WTC11 (cell line): ENCODE measurements around the gene ADAP1. TPM values are rescaled to one million over a fixed set of nuclear protein-coding genes. Genes with fewer than 3 reads are reported as not detected.

ENCODE experiments used
- AR ChIP-seq: fragments of 250-450 bp; sonication (Bioruptor Pico); IDR thresholded peaks from 2 replicates; pipeline ENCODE4 v1.9.0; 2021; ENCODE audit warnings: mild to moderate bottlenecking
- CBFB ChIP-seq: sonication (generic); formaldehyde crosslinking; IDR thresholded peaks from 2 replicates; pipeline ENCODE4 v1.8.1; 2022; ENCODE audit warnings: mild to moderate bottlenecking, low read depth, missing genetic modification reagents
- CREM ChIP-seq: sonication (generic); formaldehyde crosslinking; IDR thresholded peaks from 2 replicates; pipeline ENCODE4 v1.8.1; 2022; ENCODE audit warnings: mild to moderate bottlenecking, missing genetic modification reagents, moderate library complexity
- E2F5 ChIP-seq: sonication (generic); formaldehyde crosslinking; IDR thresholded peaks from 2 replicates; pipeline ENCODE4 v1.8.1; 2022; ENCODE audit warnings: mild to moderate bottlenecking, moderate library complexity, missing genetic modification reagents
- ERG ChIP-seq: fragments of 250-450 bp; sonication (Bioruptor Pico); IDR thresholded peaks from 2 replicates; pipeline ENCODE4 v1.8.0; 2021; ENCODE audit warnings: mild to moderate bottlenecking
- ETV6 ChIP-seq: sonication (generic); formaldehyde crosslinking; IDR thresholded peaks from 2 replicates; pipeline ENCODE4 v1.8.1; 2022; ENCODE audit warnings: mild to moderate bottlenecking, missing genetic modification reagents
- GABPB1 ChIP-seq: sonication (generic); formaldehyde crosslinking; IDR thresholded peaks from 2 replicates; pipeline ENCODE4 v1.8.1; 2023; ENCODE audit warnings: mild to moderate bottlenecking, missing genetic modification reagents
- KAT7 ChIP-seq: sonication (generic); formaldehyde crosslinking; IDR thresholded peaks from 2 replicates; pipeline ENCODE4 v1.8.1; 2023; ENCODE audit warnings: missing genetic modification reagents, mild to moderate bottlenecking, borderline replicate concordance
- PRDM15 ChIP-seq: sonication (generic); formaldehyde crosslinking; IDR thresholded peaks from 2 replicates; pipeline ENCODE4 v1.8.0; 2022; ENCODE audit warnings: missing genetic modification reagents
- SP1 ChIP-seq: sonication (generic); formaldehyde crosslinking; conservative IDR thresholded peaks from 2 replicates; pipeline ENCODE4 v1.8.1; 2022; ENCODE audit warnings: missing genetic modification reagents
- TCF7 ChIP-seq: sonication (generic); formaldehyde crosslinking; IDR thresholded peaks from 2 replicates; pipeline ENCODE4 v1.8.0; 2022; ENCODE audit warnings: mild to moderate bottlenecking, low read depth, missing genetic modification reagents, moderate library complexity
- TP53 ChIP-seq: sonication (generic); formaldehyde crosslinking; IDR thresholded peaks from 2 replicates; pipeline ENCODE4 v1.8.1; 2023; ENCODE audit warnings: mild to moderate bottlenecking, missing genetic modification reagents
- ZBTB21 ChIP-seq: sonication (generic); formaldehyde crosslinking; IDR thresholded peaks from 2 replicates; pipeline ENCODE4 v1.8.1; 2023; ENCODE audit warnings: mild to moderate bottlenecking, missing genetic modification reagents, borderline replicate concordance
- ZNF138 ChIP-seq: sonication (generic); formaldehyde crosslinking; conservative IDR thresholded peaks from 2 replicates; pipeline ENCODE4 v1.8.1; 2022; ENCODE audit warnings: mild to moderate bottlenecking, moderate library complexity, missing genetic modification reagents
- ZNF281 ChIP-seq: sonication (generic); formaldehyde crosslinking; IDR thresholded peaks from 2 replicates; pipeline ENCODE4 v1.8.0; 2023; ENCODE audit warnings: mild to moderate bottlenecking, missing genetic modification reagents
- total RNA-seq: library from RNA; stranded (reverse); gene quantifications from 3 replicates; pipeline ENCODE4 v1.2.3, GENCODE V29; 2021
- TF ChIP-seq, protein P1 (sequence below): fragments of 250-450 bp; sonication (Bioruptor Pico); IDR thresholded peaks from 2 replicates; pipeline ENCODE4 v1.9.0; 2021; ENCODE audit warnings: mild to moderate bottlenecking, borderline replicate concordance
- TF ChIP-seq, protein P2 (sequence below): sonication (generic); formaldehyde crosslinking; IDR thresholded peaks from 2 replicates; pipeline ENCODE4 v1.8.0; 2023; ENCODE audit warnings: missing genetic modification reagents, mild to moderate bottlenecking, borderline replicate concordance

Gene ADAP1
- total RNA-seq, 1 experiment from 2014 or later, result 4.3 TPM

DNA sequence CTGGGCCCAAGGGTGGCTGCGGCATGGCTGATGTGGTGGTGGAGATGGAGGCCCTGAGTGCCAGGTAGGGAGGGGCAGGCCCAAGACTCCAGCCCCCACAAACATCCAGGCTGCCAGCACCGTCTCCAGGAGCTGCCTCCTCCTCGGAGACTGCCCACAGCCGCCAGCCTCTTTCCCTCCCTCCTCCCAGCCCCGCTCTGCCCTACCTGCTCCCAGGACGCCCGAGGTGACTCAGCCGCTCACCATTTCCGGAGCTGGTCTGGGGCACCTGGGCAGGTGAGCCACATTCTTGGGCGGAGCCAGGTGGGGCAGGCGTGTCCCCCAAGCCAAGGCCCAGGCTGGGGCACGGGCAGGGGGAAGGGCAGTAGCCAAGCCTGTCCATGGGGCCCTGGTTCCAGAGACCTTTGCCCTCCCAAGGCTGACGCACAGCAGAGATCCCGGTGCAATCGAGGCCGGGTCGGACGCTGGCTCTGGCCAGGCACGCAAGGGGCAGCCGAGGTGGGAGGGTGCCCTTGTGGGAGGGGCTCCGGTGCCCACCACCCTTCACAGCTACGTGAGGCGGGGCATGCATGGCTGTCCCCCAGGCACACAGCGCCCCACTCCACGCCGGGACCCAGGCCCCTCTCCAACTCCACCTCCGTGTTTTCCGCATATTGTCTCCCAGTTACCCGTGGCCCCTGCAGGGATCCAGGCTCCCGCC, 8.8 kb downstream of the ADAP1 start (continued):
- TF ChIP-seq AR (no peak), SP1 (CRISPR knock-in tag) (peak; percentile 68; the same call in 1 of the 2 replicates), PRDM15 (CRISPR knock-in tag) (peak; percentile 95), ZNF281 (CRISPR knock-in tag) (0 out of 2 replicates have a peak, but pooled peaks have one; percentile 51), E2F5 (no peak), KAT7 (CRISPR knock-in tag) (no peak), ZNF138 (CRISPR knock-in tag) (no peak), CREM (CRISPR knock-in tag) (no peak), GABPB1 (no peak), CBFB (CRISPR knock-in tag) (no peak), TP53 (CRISPR knock-in tag) (0 out of 2 replicates have a peak, but pooled peaks have one; percentile 6), ERG (CRISPR knock-in tag) (no peak), TCF7 (no peak), ZBTB21 (CRISPR knock-in tag) (no peak), ETV6 (CRISPR knock-in tag) (peak; percentile 70; the same call in 1 of the 2 replicates)
- TF ChIP-seq, protein P1, sequence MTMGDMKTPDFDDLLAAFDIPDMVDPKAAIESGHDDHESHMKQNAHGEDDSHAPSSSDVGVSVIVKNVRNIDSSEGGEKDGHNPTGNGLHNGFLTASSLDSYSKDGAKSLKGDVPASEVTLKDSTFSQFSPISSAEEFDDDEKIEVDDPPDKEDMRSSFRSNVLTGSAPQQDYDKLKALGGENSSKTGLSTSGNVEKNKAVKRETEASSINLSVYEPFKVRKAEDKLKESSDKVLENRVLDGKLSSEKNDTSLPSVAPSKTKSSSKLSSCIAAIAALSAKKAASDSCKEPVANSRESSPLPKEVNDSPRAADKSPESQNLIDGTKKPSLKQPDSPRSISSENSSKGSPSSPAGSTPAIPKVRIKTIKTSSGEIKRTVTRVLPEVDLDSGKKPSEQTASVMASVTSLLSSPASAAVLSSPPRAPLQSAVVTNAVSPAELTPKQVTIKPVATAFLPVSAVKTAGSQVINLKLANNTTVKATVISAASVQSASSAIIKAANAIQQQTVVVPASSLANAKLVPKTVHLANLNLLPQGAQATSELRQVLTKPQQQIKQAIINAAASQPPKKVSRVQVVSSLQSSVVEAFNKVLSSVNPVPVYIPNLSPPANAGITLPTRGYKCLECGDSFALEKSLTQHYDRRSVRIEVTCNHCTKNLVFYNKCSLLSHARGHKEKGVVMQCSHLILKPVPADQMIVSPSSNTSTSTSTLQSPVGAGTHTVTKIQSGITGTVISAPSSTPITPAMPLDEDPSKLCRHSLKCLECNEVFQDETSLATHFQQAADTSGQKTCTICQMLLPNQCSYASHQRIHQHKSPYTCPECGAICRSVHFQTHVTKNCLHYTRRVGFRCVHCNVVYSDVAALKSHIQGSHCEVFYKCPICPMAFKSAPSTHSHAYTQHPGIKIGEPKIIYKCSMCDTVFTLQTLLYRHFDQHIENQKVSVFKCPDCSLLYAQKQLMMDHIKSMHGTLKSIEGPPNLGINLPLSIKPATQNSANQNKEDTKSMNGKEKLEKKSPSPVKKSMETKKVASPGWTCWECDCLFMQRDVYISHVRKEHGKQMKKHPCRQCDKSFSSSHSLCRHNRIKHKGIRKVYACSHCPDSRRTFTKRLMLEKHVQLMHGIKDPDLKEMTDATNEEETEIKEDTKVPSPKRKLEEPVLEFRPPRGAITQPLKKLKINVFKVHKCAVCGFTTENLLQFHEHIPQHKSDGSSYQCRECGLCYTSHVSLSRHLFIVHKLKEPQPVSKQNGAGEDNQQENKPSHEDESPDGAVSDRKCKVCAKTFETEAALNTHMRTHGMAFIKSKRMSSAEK, result no peak
- TF ChIP-seq, protein P2, sequence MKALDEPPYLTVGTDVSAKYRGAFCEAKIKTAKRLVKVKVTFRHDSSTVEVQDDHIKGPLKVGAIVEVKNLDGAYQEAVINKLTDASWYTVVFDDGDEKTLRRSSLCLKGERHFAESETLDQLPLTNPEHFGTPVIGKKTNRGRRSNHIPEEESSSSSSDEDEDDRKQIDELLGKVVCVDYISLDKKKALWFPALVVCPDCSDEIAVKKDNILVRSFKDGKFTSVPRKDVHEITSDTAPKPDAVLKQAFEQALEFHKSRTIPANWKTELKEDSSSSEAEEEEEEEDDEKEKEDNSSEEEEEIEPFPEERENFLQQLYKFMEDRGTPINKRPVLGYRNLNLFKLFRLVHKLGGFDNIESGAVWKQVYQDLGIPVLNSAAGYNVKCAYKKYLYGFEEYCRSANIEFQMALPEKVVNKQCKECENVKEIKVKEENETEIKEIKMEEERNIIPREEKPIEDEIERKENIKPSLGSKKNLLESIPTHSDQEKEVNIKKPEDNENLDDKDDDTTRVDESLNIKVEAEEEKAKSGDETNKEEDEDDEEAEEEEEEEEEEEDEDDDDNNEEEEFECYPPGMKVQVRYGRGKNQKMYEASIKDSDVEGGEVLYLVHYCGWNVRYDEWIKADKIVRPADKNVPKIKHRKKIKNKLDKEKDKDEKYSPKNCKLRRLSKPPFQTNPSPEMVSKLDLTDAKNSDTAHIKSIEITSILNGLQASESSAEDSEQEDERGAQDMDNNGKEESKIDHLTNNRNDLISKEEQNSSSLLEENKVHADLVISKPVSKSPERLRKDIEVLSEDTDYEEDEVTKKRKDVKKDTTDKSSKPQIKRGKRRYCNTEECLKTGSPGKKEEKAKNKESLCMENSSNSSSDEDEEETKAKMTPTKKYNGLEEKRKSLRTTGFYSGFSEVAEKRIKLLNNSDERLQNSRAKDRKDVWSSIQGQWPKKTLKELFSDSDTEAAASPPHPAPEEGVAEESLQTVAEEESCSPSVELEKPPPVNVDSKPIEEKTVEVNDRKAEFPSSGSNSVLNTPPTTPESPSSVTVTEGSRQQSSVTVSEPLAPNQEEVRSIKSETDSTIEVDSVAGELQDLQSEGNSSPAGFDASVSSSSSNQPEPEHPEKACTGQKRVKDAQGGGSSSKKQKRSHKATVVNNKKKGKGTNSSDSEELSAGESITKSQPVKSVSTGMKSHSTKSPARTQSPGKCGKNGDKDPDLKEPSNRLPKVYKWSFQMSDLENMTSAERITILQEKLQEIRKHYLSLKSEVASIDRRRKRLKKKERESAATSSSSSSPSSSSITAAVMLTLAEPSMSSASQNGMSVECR (CRISPR knock-in tag), result no peak
